GM12878 (cell line): ENCODE data around the gene CFC1. TPM values are rescaled to one million over a fixed set of nuclear protein-coding genes. Genes with fewer than 3 reads are reported as not detected.
"Not testable (repeated sequence)": the region's sequence is repeated elsewhere in the genome, so short reads cannot be mapped to it uniquely, and the experiment has no call there.

Experiments used
- ATAC-seq: fragments of 200-7000 bp; cut with Tn5 transposase; 3 replicates; pipeline ENCODE4 v1.9.1; 2020; ENCODE audit warnings: mild to moderate bottlenecking, moderate library complexity
- BruUV-seq: library from RNA; stranded (reverse); fragments of 400-500 nt; replicated peaks from 2 replicates; lab custom pipeline; 2021; lab: Mats Ljungman, UMichigan
- CTCF ChIA-PET: fragments of 300-600 bp; sonication (Branson Sonifier 250); formaldehyde crosslinking; extraction: SDS; loops from one replicate; lab custom pipeline; 2021; ENCODE audit warnings: inconsistent platforms; lab: Yijun Ruan, JAX
- POLR2A ChIA-PET: fragments of 350-600 bp; formaldehyde crosslinking; extraction: SDS; loops from one replicate; lab custom pipeline; 2021; ENCODE audit warnings: inconsistent platforms; lab: Charles Lee
- RAD21 ChIA-PET: fragments of 300-600 bp; sonication (Branson Sonifier 250); formaldehyde crosslinking; loops from one replicate; lab custom pipeline; 2023; ENCODE audit warnings: antibody characterized with exemption; ENCODE audit not compliant: unreplicated experiment; lab: Charles Lee
- SMC1A ChIA-PET: fragments of 300-600 bp; sonication (Branson Sonifier 250); formaldehyde crosslinking; loops from one replicate; lab custom pipeline; 2023; ENCODE audit not compliant: unreplicated experiment, uncharacterized antibody; lab: Charles Lee
- DNase-seq: peaks from one replicate; pipeline ENCODE4 v3.0.0-alpha.2; 2011; ENCODE audit warnings: low read depth, low spot score
- FAIRE-seq: peaks from 3 replicates; lab custom pipeline; 2011; peaks lifted over from hg19 to GRCh38; lab: Jason Lieb, UNC
- H2AFZ ChIP-seq: 2 replicates; pipeline ENCODE4 v1.6.0; 2011; ENCODE audit warnings: low read depth, low read length, control low read depth; ENCODE audit not compliant: control insufficient read depth
- H3K27ac ChIP-seq: 2 replicates; pipeline ENCODE4 v1.5.1; 2011; ENCODE audit warnings: control low read depth; ENCODE audit not compliant: control insufficient read depth, insufficient read depth
- H3K27me3 ChIP-seq, 2 experiments: replicated peaks in 1 of 2; 2 replicates each; pipeline versions ENCODE4 v1.6.0 to v1.6.1; 2011; ENCODE audit warnings: low read length in 1 of 2; ENCODE audit not compliant: control insufficient read depth in 2 of 2, insufficient read depth in 2 of 2
- H3K36me3 ChIP-seq, 2 experiments: 2 replicates each; pipeline ENCODE4 v1.5.1; 2011; ENCODE audit warnings: low read length in 1 of 2; ENCODE audit not compliant: control insufficient read depth in 2 of 2, insufficient read depth in 2 of 2
- H3K4me1 ChIP-seq: 2 replicates; pipeline ENCODE4 v1.6.1; 2011; ENCODE audit warnings: mild to moderate bottlenecking, low read length, moderate library complexity, mixed read lengths; ENCODE audit not compliant: control insufficient read depth, insufficient read depth
- H3K4me2 ChIP-seq: 2 replicates; pipeline ENCODE4 v1.6.0; 2011; ENCODE audit warnings: control low read depth; ENCODE audit not compliant: control insufficient read depth, insufficient read depth
- H3K4me3 ChIP-seq: fragments of 200-600 bp; sonication (generic); 2 replicates; pipeline ENCODE4 v1.5.1; 2016
- H3K79me2 ChIP-seq: 2 replicates; pipeline ENCODE4 v1.6.0; 2011; ENCODE audit warnings: low read length; ENCODE audit not compliant: control insufficient read depth, insufficient read depth
- H3K9ac ChIP-seq: 2 replicates; pipeline ENCODE4 v1.8.0; 2011; ENCODE audit warnings: low read length, control low read depth, mixed read lengths; ENCODE audit not compliant: control insufficient read depth, insufficient read depth
- H3K9me3 ChIP-seq: replicated peaks from 3 replicates; pipeline ENCODE4 v1.5.1; 2011; ENCODE audit warnings: mild to moderate bottlenecking, low read length; ENCODE audit not compliant: control insufficient read depth, insufficient read depth
- H4K20me1 ChIP-seq: 2 replicates; pipeline ENCODE4 v1.6.0; 2011; ENCODE audit not compliant: control insufficient read depth, insufficient read depth
- WGBS: methylation state at CpG from one replicate; pipeline ENCODE4 v1.1.6; 2016; ENCODE audit warnings: low lambda C conversion rate; ENCODE audit not compliant: insufficient replicate concordance, insufficient coverage; ENCODE audit errors: missing lambda C conversion rate; 5-methylcytosine and 5-hydroxymethylcytosine counted together
- in situ Hi-C: fragments of 300-500 bp; cut with MboI; formaldehyde crosslinking; loops from 9 replicates; pipeline ENCODE4 v1.14.3; 2018; ENCODE audit warnings: mixed read lengths
- intact Hi-C: fragments of 100-400 bp; cut with micrococcal nuclease; formaldehyde crosslinking; loops from one replicate; pipeline ENCODE4 v1.14.2; 2022; ENCODE audit not compliant: unreplicated experiment
- polyA plus RNA-seq, 11 experiments: library from polyadenylated mRNA; depleted of rRNA in 4 of 11; unstranded in 6 of 11; stranded (reverse) in 5 of 11; fragments of >200 nt; fragmentation: Nextera tagmentation in 4 of 11; fragmentation: Illumina TruSeq in 1 of 11; extraction: Ambion mirVana in 4 of 11; extraction: Trizol in 1 of 11; gene quantifications; 1 replicate in 1 of 11; 2 replicates in 10 of 11; pipeline versions ENCODE4 v1.2.1 to v1.2.3, GENCODE V29; 2011 to 2016; ENCODE audit warnings: inconsistent platforms in 2 of 11, missing spikeins in 2 of 11, low read depth in 1 of 11
- total RNA-seq, 4 experiments: library from RNA; depleted of rRNA in 3 of 4; stranded (reverse); fragments of >200 nt in 3 of 4; fragmentation: Illumina TruSeq in 1 of 4; extraction: Trizol in 1 of 4; gene quantifications; 2 replicates each; pipeline versions ENCODE4 v1.2.1 to v1.2.3, GENCODE V29; 2013 to 2021

The CFC1 gene
- total and polyA plus RNA-seq, 10 of the 15 experiments (the other 5 are each of a cell fraction or from before 2014, with no cell fraction given) = not detected

DNA sequence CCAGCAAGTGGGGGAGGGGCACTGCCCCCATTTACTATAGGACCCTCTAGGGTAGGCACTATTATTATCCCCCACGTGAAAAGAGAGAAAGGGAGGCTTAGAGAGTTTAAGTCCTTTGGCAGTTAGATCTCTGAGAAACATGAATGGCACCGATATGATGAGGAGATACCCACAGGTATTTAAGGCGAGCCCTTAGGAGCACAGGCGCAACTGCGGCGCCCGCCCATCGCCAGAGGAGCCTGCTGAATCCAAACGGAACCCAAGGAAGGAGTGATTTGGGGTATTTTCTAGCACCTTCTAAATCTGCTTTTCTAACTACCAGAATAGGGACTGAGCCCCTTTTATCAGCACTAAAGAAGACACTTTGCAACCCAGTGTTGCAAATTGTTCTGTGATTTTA, 551 bp upstream of the CFC1 start:
- H3K9ac ChIP-seq, H2AFZ ChIP-seq, H4K20me1 ChIP-seq, BruUV-seq, CTCF ChIA-PET, FAIRE-seq, H3K27ac ChIP-seq, H3K9me3 ChIP-seq, in situ Hi-C loops, H3K4me2 ChIP-seq, SMC1A ChIA-PET, H3K27me3 ChIP-seq, H3K4me1 ChIP-seq, RAD21 ChIA-PET, H3K36me3 ChIP-seq, POLR2A ChIA-PET, H3K79me2 ChIP-seq, intact Hi-C loops, ATAC-seq, DNase-seq, H3K4me3 ChIP-seq: not testable (repeated sequence)
- WGBS = 69% methylated on average over 6 of the region's 9 CpGs

DNA sequence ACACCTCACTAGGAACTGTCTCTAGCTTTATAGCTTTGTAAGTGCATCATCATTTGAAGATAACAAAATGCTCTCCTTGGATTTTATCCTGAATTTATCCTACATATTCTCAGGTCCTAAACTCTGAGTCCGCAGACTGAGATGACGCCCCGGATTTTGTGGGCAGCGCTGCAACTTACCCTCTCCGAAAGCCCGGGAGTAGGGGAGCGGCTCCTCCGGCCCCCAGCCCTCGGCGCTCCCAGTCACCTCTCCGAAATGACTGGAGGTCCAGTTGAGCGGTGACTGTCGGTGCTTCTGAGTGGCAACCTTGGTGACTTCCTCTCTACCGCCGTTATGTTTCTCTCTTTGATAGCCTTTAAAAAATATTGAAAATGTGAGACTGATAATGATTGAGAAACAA, 912 bp downstream of the CFC1 start:
- H3K4me1 ChIP-seq, SMC1A ChIA-PET, H3K9ac ChIP-seq, ATAC-seq, H2AFZ ChIP-seq, POLR2A ChIA-PET, H4K20me1 ChIP-seq, H3K79me2 ChIP-seq, H3K36me3 ChIP-seq, in situ Hi-C loops, RAD21 ChIA-PET, H3K27ac ChIP-seq, H3K27me3 ChIP-seq, H3K4me2 ChIP-seq, DNase-seq, H3K4me3 ChIP-seq, FAIRE-seq, CTCF ChIA-PET, intact Hi-C loops, H3K9me3 ChIP-seq, BruUV-seq: not testable (repeated sequence)
- WGBS = 18% methylated on average over 13 of the region's 15 CpGs

DNA sequence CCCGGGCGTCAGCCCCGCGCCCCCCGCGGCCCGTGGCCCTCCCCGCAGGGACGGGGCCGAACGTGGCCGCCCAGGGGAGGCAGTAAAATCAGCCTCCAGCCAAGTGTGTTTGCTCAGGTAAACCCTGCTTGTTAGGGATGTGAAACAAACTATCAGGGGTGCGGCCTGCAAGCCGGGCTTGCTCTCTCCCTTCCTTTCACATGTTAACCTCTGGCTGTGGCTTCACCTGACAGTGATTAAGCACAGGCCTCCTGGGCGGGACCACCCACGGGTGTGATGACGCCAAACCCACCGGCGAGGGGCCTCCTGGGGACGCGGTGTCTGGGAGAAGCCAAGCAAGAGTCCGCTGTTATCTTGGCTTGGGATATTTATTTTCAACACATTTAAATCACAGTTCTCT, 1.4 kb downstream of the CFC1 start:
- H3K27me3 ChIP-seq, in situ Hi-C loops, H3K4me2 ChIP-seq, BruUV-seq, RAD21 ChIA-PET, CTCF ChIA-PET, ATAC-seq, H3K27ac ChIP-seq, SMC1A ChIA-PET, H3K4me1 ChIP-seq, intact Hi-C loops, DNase-seq, H3K9me3 ChIP-seq, H4K20me1 ChIP-seq, POLR2A ChIA-PET, H3K4me3 ChIP-seq, H3K36me3 ChIP-seq, H2AFZ ChIP-seq, H3K79me2 ChIP-seq, H3K9ac ChIP-seq, FAIRE-seq: not testable (repeated sequence)
- no CpG with 5 or more reads among the region's 22 CpGs for WGBS

DNA sequence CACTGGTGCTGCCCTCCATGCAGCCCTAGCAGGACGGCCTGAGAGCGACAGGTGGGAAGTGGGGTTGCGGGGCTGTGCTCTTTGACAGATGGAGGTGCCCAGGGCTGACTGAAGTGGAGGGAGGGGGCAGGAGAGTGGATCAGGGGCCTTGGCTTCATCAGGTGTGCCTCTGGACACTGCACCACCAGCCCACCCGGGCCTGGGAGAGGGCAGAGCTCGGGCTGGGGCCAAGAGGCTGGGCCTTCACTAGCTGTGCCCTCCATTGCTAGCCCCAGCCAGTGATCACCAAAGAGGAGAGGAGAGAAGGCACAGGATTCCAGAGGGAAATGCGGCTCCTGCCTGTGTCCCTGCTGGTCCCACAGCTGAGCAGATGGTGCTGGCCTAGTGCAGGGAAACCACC, 2.6 kb downstream of the CFC1 start:
- DNase-seq, BruUV-seq, in situ Hi-C loops, H3K36me3 ChIP-seq, SMC1A ChIA-PET, ATAC-seq, FAIRE-seq, H3K79me2 ChIP-seq, POLR2A ChIA-PET, H3K9me3 ChIP-seq, H3K27ac ChIP-seq, H3K27me3 ChIP-seq, H3K4me1 ChIP-seq, CTCF ChIA-PET, H4K20me1 ChIP-seq, H3K4me3 ChIP-seq, H3K4me2 ChIP-seq, H3K9ac ChIP-seq, RAD21 ChIA-PET, H2AFZ ChIP-seq, intact Hi-C loops: not testable (repeated sequence)
- WGBS = 0% methylated on average over 2 of the region's 6 CpGs
